Measurements from ENCODE around the gene TPD52L2. TPM values are rescaled to one million over a fixed set of nuclear protein-coding genes. Genes with fewer than 3 reads are reported as not detected.
A peak's percentile ranks its signal among the peaks of the same experiment; 100 is the strongest.
"Not testable (repeated sequence)": the region's sequence is repeated elsewhere in the genome, so short reads cannot be mapped to it uniquely, and the experiment has no call there.

Gene TPD52L2
- total and polyA plus RNA-seq, 5 donors = 52.3 to 73.5 (median 63.0) TPM

- Histone ChIP-seq H3K27ac (ENCODE audit: low read length) (no peak overlapping the region), H3K4me1 (ENCODE audit: control insufficient read depth, insufficient read depth, low read length) (peaks cover 11% of the 10 kb centered on the region), H3K27me3 (ENCODE audit: control insufficient read depth, insufficient read depth) (no peaks in the 10 kb centered on the region), H3K9me3 (ENCODE audit: control insufficient read depth, low read length) (no peaks in the 10 kb centered on the region), H3K4me3 (ENCODE audit: low read length) (no peak overlapping the region)
- no peak for DNase-seq
- intact Hi-C loops (cut with DNase I) = loop anchor here in 1 of 4 donors (10.0 kb wide), 1 partner anchor 76 kb away; the partner anchor contains the start of gene SAMD10
- no peak for ATAC-seq
- 55% methylated on average over 10 of the region's 10 CpGs for WGBS
These were observed 34.0 kb downstream of the TPD52L2 start for GRCh38 chr20:63898882-63899558.

GRCh38 chr20:63900413-63900812, 35.3 kb downstream of the TPD52L2 start:
- 73% methylated on average over 3 of the region's 3 CpGs for WGBS
- H3K4me3 ChIP-seq (ENCODE audit: low read length) = no peak overlapping the region
- H3K27ac ChIP-seq (ENCODE audit: low read length) = no peak overlapping the region
- intact Hi-C loops (cut with DNase I) = loop anchor here in 1 of 4 donors (10.0 kb wide), 1 partner anchor 74 kb away; the partner anchor contains the start of gene SAMD10
- DNase-seq (no peak), ATAC-seq (no peak)
- no peaks in the 10 kb centered on the region for H3K27me3 ChIP-seq (ENCODE audit: control insufficient read depth, insufficient read depth)
- no peaks in the 10 kb centered on the region for H3K9me3 ChIP-seq (ENCODE audit: control insufficient read depth, low read length)
- H3K4me1 ChIP-seq (ENCODE audit: control insufficient read depth, insufficient read depth, low read length) = peaks cover 10% of the 10 kb centered on the region

- intact Hi-C loops (cut with DNase I) = loop anchor here in 1 of 4 donors (10.0 kb wide), 1 partner anchor 71 kb away; the partner anchor contains the start of gene SAMD10
- Histone ChIP-seq H3K9me3 (ENCODE audit: control insufficient read depth, low read length) (no peaks in the 10 kb centered on the region), H3K27ac (ENCODE audit: low read length) (no peak overlapping the region), H3K4me1 (ENCODE audit: control insufficient read depth, insufficient read depth, low read length) (peaks cover 8% of the 10 kb centered on the region), H3K27me3 (ENCODE audit: control insufficient read depth, insufficient read depth) (no peaks in the 10 kb centered on the region), H3K4me3 (ENCODE audit: low read length) (no peak overlapping the region)
- DNase-seq (no peak), ATAC-seq (no peak)
- 86% methylated on average over 11 of the region's 11 CpGs for WGBS
These were observed 38.9 kb downstream of the TPD52L2 start for GRCh38 chr20:63903796-63904561.

- no peaks in the 10 kb centered on the region for H3K27me3 ChIP-seq (ENCODE audit: control insufficient read depth, insufficient read depth)
- no peak overlapping the region for H3K27ac ChIP-seq (ENCODE audit: low read length)
- intact Hi-C loops (cut with DNase I) = loop anchor here in 2 of 4 donors (5.0 to 10.0 kb wide), 2 partner anchors 49 to 67 kb away; partner anchors contain the start of genes SAMD10 (in 1 of the 2) and UCKL1 (in 1 of the 2)
- peak in 1 of 2 donors; percentile 52 for ATAC-seq
- peaks cover 14% of the 10 kb centered on the region for H3K4me1 ChIP-seq (ENCODE audit: control insufficient read depth, insufficient read depth, low read length)
- no peak for DNase-seq
- H3K9me3 ChIP-seq (ENCODE audit: control insufficient read depth, low read length) = no peaks in the 10 kb centered on the region
- no peak overlapping the region for H3K4me3 ChIP-seq (ENCODE audit: low read length)
- WGBS = 65% methylated on average over 16 of the region's 16 CpGs
These were observed 43.1 kb downstream of the TPD52L2 start for GRCh38 chr20:63908008-63908682.

GRCh38 chr20:63911176-63911575, 46.1 kb downstream of the TPD52L2 start:
- Histone ChIP-seq H3K27ac (ENCODE audit: low read length) (no peak overlapping the region), H3K4me1 (ENCODE audit: control insufficient read depth, insufficient read depth, low read length) (peaks cover 14% of the 10 kb centered on the region), H3K4me3 (ENCODE audit: low read length) (no peak overlapping the region), H3K9me3 (ENCODE audit: control insufficient read depth, low read length) (no peaks in the 10 kb centered on the region), H3K27me3 (ENCODE audit: control insufficient read depth, insufficient read depth) (no peaks in the 10 kb centered on the region)
- peak in 1 of 2 donors; percentile 33 for ATAC-seq
- WGBS = 41% methylated on average over 12 of the region's 12 CpGs
- DNase-seq = no peak
- intact Hi-C loops (cut with DNase I) = no loop called here

- DNase-seq = no peak
These were observed 48.7 kb downstream of the TPD52L2 start for GRCh38 chr20:63913768-63914167.

GRCh38 chr20:63915471-63915870, 50.4 kb downstream of the TPD52L2 start:
- no peaks in the 10 kb centered on the region for H3K27me3 ChIP-seq (ENCODE audit: control insufficient read depth, insufficient read depth)
- H3K27ac ChIP-seq (ENCODE audit: low read length) = no peak overlapping the region
- intact Hi-C loops (cut with DNase I) = no loop called here
- H3K9me3 ChIP-seq (ENCODE audit: control insufficient read depth, low read length) = no peaks in the 10 kb centered on the region
- peaks cover 3% of the 10 kb centered on the region for H3K4me1 ChIP-seq (ENCODE audit: control insufficient read depth, insufficient read depth, low read length)
- 81% methylated on average over 6 of the region's 6 CpGs for WGBS
- ATAC-seq = peak; percentile 47 to 71
- H3K4me3 ChIP-seq (ENCODE audit: low read length) = no peak overlapping the region
- peak in 1 of 3 donors; percentile 70 for DNase-seq

More at GRCh38 chr20:63913768-63914167, 48.7 kb downstream of the TPD52L2 start:
- Histone ChIP-seq H3K27me3 (ENCODE audit: control insufficient read depth, insufficient read depth) (no peaks in the 10 kb centered on the region), H3K4me1 (ENCODE audit: control insufficient read depth, insufficient read depth, low read length) (peaks cover 6% of the 10 kb centered on the region), H3K27ac (ENCODE audit: low read length) (no peak overlapping the region), H3K4me3 (ENCODE audit: low read length) (no peak overlapping the region), H3K9me3 (ENCODE audit: control insufficient read depth, low read length) (no peaks in the 10 kb centered on the region)
- intact Hi-C loops (cut with DNase I) = no loop called here
- 94% methylated on average over 12 of the region's 12 CpGs for WGBS
- no peak for ATAC-seq

- intact Hi-C loops (cut with DNase I); H3K27me3 ChIP-seq (ENCODE audit: control insufficient read depth, insufficient read depth); ATAC-seq; H3K27ac ChIP-seq (ENCODE audit: low read length); DNase-seq; H3K4me1 ChIP-seq (ENCODE audit: control insufficient read depth, insufficient read depth, low read length); H3K4me3 ChIP-seq (ENCODE audit: low read length); H3K9me3 ChIP-seq (ENCODE audit: control insufficient read depth, low read length): not testable (repeated sequence)
- 94% methylated on average over 8 of the region's 8 CpGs for WGBS
These were observed 51.4 kb downstream of the TPD52L2 start for GRCh38 chr20:63916371-63916939.

- ATAC-seq = no peak
These were observed 52.7 kb downstream of the TPD52L2 start for GRCh38 chr20:63917811-63918210.

GRCh38 chr20:63919130-63919529, 54.1 kb downstream of the TPD52L2 start:
- WGBS = 89% methylated on average over 19 of the region's 19 CpGs

More at GRCh38 chr20:63917811-63918210, 52.7 kb downstream of the TPD52L2 start:
- no peaks in the 10 kb centered on the region for H3K27me3 ChIP-seq (ENCODE audit: control insufficient read depth, insufficient read depth)
- no peaks in the 10 kb centered on the region for H3K9me3 ChIP-seq (ENCODE audit: control insufficient read depth, low read length)
- no peak for DNase-seq
- no peaks in the 10 kb centered on the region for H3K4me1 ChIP-seq (ENCODE audit: control insufficient read depth, insufficient read depth, low read length)
- no peak overlapping the region for H3K4me3 ChIP-seq (ENCODE audit: low read length)
- 92% methylated on average over 11 of the region's 11 CpGs for WGBS
- intact Hi-C loops (cut with DNase I) = no loop called here
- H3K27ac ChIP-seq (ENCODE audit: low read length) = no peak overlapping the region

More at GRCh38 chr20:63919130-63919529, 54.1 kb downstream of the TPD52L2 start:
- no peak for ATAC-seq
- no peak overlapping the region for H3K27ac ChIP-seq (ENCODE audit: low read length)
- H3K4me1 ChIP-seq (ENCODE audit: control insufficient read depth, insufficient read depth, low read length) = no peaks in the 10 kb centered on the region
- no peak overlapping the region for H3K4me3 ChIP-seq (ENCODE audit: low read length)
- DNase-seq = no peak
- H3K9me3 ChIP-seq (ENCODE audit: control insufficient read depth, low read length) = no peaks in the 10 kb centered on the region
- intact Hi-C loops (cut with DNase I) = no loop called here
- H3K27me3 ChIP-seq (ENCODE audit: control insufficient read depth, insufficient read depth) = no peaks in the 10 kb centered on the region
